ENCODE measurements around the gene STAB2.

DNA sequence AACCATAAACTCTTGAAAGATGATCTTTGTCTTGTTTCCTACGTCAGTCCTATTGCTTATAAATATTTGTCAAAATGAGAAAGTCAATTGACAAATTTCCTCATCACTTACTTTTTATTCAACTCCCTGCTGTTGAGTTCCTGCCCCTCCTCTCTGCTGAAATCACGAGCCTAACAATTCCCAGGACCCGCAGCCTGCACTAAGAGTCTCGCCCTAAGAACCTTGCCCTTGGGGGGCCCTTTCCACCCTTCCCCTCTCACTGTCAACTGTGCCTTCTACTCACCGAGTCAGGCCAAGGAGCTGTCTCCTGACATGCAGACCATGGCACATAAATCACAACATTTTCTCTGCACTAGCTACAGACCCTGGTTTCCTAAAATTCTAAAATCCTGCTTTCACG lies 99.0 kb downstream of the STAB2 start:
- no peak for TF ChIP-seq CTCF (IDR thresholded peaks at IDR 0.05)
- TF ChIP-seq POLR2A (IDR thresholded peaks at IDR 0.05): no peak
